ENCODE results near the gene GGA3.

Gene GGA3

GRCh38 chr17:75270218-75270965 lies 9.0 kb upstream of the GGA3 start:
- Mint-ChIP-seq H3K36me3 (ENCODE audit: low read depth) (peaks cover 17% of the 10 kb centered on the region), H3K4me1 (peaks cover 24% of the 10 kb centered on the region), H3K27me3 (ENCODE audit: low read depth, poor library complexity) (peaks cover 5% of the 10 kb centered on the region)

GRCh38 chr17:75269844-75270217 lies 8.4 kb upstream of the GGA3 start:
- no peak for DNase-seq
- peak overlapping the region; percentile 84 for H3K4me3 Mint-ChIP-seq
- H3K4me1 Mint-ChIP-seq: peaks cover 24% of the 10 kb centered on the region
- H3K27ac Mint-ChIP-seq: no peak overlapping the region
- H3K36me3 Mint-ChIP-seq (ENCODE audit: low read depth): peaks cover 17% of the 10 kb centered on the region
- no peaks in the 10 kb centered on the region for H3K9me3 Mint-ChIP-seq
- no peak for TF ChIP-seq CTCF (IDR thresholded peaks at IDR 0.05)
- peaks cover 5% of the 10 kb centered on the region for H3K27me3 Mint-ChIP-seq (ENCODE audit: low read depth, poor library complexity)

More at GRCh38 chr17:75270218-75270965, 9.0 kb upstream of the GGA3 start:
- Mint-ChIP-seq H3K4me3 (peak overlapping the region; percentile 84), H3K9me3 (no peaks in the 10 kb centered on the region), H3K27ac (no peak overlapping the region)
- TF ChIP-seq CTCF (IDR thresholded peaks at IDR 0.05): no peak
- DNase-seq: peak; percentile 67

- peak overlapping the region; percentile 27 for H3K27ac Mint-ChIP-seq
- no peaks in the 10 kb centered on the region for H3K27me3 Mint-ChIP-seq (ENCODE audit: low read depth, poor library complexity)
- DNase-seq: peak; percentile 32
- H3K4me1 Mint-ChIP-seq: peaks cover 30% of the 10 kb centered on the region
- TF ChIP-seq CTCF (IDR thresholded peaks at IDR 0.05): peak; percentile 23
- H3K4me3 Mint-ChIP-seq: no peak overlapping the region
- H3K9me3 Mint-ChIP-seq: no peaks in the 10 kb centered on the region
- H3K36me3 Mint-ChIP-seq (ENCODE audit: low read depth): peaks cover 17% of the 10 kb centered on the region
These were observed 6.2 kb upstream of the GGA3 start for GRCh38 chr17:75267411-75268232.

GRCh38 chr17:75267153-75267410 lies 5.7 kb upstream of the GGA3 start:
- H3K27ac Mint-ChIP-seq: no peak overlapping the region
- no peak for TF ChIP-seq CTCF (IDR thresholded peaks at IDR 0.05)
- H3K27me3 Mint-ChIP-seq (ENCODE audit: low read depth, poor library complexity): peaks cover 1% of the 10 kb centered on the region

GRCh38 chr17:75266316-75267152 lies 5.1 kb upstream of the GGA3 start:
- Mint-ChIP-seq H3K4me1 (peaks cover 31% of the 10 kb centered on the region), H3K27me3 (ENCODE audit: low read depth, poor library complexity) (peaks cover 3% of the 10 kb centered on the region), H3K36me3 (ENCODE audit: low read depth) (peaks cover 23% of the 10 kb centered on the region), H3K4me3 (no peak overlapping the region), H3K9me3 (no peaks in the 10 kb centered on the region), H3K27ac (peak overlapping the region; percentile 93)
- no peak for TF ChIP-seq CTCF (IDR thresholded peaks at IDR 0.05)
- DNase-seq: no peak

More at GRCh38 chr17:75267153-75267410, 5.7 kb upstream of the GGA3 start:
- peaks cover 36% of the 10 kb centered on the region for H3K4me1 Mint-ChIP-seq
- no peak overlapping the region for H3K4me3 Mint-ChIP-seq
- H3K9me3 Mint-ChIP-seq: no peaks in the 10 kb centered on the region
- DNase-seq: no peak
- H3K36me3 Mint-ChIP-seq (ENCODE audit: low read depth): peaks cover 23% of the 10 kb centered on the region

All from nephron progenitor cell (in vitro differentiated cells).